GM18499 (cell line): ENCODE measurements around the gene EPS8L1.

Source experiments
- ATAC-seq: cut with Tn5 transposase; IDR thresholded peaks from one replicate; pipeline ENCODE4 v1.9.1; 2021; ENCODE audit warnings: moderate number of reproducible peaks; ENCODE audit not compliant: insufficient read depth, unreplicated experiment

EPS8L1 gene

GRCh38 chr19:55079400-55080038 lies 3.9 kb downstream of the EPS8L1 start:
- ATAC-seq: no peak

GRCh38 chr19:55080121-55080967 lies 4.7 kb downstream of the EPS8L1 start:
- no peak for ATAC-seq

DNA sequence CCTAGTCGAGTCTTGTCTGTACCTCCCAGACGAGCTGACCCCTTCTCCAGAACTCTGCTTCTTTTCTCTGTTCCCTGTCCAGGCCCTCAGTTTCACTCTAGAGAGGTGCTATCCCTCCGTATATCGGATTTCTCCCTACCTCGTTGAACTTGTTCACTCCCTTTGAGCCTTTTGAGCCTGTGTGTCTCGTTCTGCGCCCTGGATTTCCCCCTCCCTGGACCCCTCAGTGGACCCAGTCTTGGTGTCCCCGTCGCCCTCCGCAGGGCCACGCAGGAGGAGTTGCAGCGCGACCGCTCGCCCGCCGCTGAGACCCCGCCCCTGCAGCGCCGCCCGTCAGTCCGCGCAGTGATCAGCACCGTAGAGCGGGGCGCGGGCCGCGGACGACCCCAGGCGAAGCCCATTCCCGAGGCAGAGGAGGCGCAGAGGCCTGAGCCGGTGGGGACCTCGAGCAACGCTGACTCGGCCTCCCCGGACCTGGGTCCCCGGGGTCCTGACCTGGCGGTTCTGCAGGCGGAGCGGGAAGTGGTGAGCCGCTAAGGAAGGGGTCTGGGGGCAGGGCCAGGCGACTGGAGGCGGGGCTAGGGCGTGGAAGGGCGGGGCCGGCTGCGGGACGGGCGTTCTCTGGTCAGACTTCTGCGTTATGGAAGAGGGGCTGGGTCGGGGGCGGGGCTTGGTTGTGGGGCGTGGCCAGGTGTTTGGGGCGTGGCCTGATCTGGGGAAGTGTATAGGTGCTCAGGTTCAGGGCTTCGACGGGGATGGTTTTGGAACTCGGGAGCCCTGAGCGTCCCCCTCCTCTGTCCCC lies 5.5 kb downstream of the EPS8L1 start:
- no peak for ATAC-seq

- ATAC-seq: no peak
Observed at GRCh38 chr19:55081770-55082019, 6.0 kb downstream of the EPS8L1 start.

GRCh38 chr19:55082020-55082851 lies 6.6 kb downstream of the EPS8L1 start:
- no peak for ATAC-seq

- no peak for ATAC-seq
Observed at GRCh38 chr19:55083004-55083850, 7.6 kb downstream of the EPS8L1 start.

GRCh38 chr19:55084416-55084815 lies 8.7 kb downstream of the EPS8L1 start:
- ATAC-seq: no peak

DNA sequence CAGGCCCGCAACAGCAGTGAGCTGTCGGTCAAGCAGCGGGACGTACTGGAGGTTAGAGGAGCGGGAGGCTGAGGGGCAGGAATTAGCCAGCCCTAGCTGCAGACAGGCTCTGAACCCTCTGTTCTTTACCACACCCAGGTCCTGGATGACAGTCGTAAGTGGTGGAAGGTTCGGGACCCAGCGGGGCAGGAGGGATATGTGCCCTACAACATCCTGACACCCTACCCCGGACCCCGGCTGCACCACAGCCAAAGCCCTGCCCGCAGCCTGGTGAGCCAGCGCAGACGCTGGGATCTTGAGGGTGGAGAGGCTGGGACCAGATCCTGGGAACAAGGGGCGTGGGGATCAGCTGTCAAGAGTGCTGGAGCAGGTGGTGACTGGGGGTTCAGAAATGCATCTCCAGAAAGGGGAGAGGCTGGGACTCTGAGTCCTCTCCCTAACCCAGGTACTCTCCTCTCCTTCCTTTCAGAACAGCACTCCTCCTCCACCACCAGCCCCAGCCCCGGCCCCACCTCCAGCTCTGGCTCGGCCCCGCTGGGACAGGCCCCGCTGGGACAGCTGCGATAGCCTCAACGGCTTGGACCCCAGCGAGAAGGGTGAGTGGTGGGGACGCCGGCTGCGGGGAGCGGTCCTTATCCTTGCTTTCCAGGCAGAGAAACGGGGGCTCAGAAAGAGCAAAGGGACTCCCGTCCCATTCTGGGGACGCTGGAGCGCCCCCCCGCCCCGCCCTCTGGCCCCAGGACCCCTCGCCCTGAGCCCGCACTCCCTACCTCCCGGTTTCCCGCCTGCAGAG lies 10.4 kb downstream of the EPS8L1 start:
- no peak for ATAC-seq

GRCh38 chr19:55086730-55087541 lies 11.3 kb downstream of the EPS8L1 start:
- ATAC-seq: no peak

DNA sequence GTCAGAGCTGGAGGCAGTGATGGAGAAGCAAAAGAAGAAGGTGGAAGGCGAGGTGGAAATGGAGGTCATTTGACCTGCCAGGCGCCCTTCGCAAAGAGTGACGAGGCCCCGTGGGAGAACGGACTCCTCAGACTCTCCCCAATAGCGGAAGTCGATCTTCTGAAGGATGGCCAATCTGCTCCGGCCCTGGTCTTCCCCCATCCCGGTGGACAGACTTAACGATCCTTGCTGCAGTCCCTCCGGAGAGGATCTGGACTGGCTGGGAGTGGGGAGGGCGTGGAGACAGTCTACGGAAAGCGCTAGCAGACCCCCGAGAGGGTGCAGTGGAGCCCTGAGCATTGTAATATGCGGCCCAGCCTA lies 11.9 kb downstream of the EPS8L1 start:
- ATAC-seq: no peak

DNA sequence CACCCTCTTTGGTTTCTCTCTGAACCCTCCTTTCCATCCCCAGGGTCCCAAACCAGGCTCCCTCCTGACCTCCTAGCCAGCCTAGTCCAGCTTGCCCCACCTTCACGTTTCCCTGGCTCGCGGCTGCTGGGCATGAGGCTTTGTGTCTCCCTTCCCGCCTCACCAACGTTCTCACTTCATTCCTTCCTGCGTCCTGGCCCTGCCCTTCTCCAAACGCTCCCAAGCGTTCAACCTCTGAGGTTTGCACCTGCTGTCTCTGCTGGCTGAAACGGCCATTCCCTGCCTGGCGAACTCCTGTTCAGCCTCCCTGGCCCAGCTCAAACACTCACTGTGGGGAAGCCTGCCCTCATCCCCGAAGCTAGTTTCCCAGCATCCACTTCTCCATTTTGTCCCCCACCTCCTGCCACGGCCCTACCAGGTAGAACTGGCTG lies 12.4 kb downstream of the EPS8L1 start:
- no peak for ATAC-seq

DNA sequence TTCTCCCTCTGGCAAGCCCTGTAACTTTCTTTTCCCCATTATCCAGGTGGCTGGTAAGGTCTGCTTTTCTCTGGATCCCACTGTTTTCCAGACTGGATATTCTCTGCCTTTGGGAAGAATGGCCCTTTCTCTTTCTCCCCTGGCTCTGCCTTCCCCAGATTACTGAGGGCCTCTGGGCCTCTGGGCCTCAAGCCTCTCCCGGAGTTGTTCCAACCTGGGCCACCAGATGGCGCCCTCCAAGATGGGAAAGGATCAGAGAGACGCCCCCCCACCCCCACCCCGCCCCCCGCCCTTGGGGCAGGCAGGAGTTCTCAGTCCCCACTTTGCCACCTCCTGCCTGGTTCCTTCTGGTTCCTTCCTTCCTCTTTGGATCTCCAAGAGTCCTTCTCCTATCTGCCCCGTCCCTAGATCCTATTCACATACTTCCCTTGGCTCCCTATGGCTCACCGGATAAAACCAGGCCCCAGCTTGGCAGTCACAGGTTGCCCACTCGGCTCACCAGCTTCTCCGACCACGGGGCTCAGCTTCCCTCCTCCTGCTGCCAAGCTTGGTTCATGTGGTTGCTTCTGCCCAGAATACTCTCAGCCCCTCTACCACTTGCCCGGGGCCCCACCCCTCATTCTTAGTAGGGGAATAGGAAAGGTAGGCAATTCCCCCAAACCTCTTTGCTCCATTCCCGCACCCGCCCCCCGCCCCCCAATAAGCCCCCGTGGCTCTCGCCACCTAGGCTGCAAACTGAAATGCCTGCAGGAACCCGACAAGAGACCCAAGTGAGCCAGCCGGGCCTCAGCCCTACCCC lies 13.1 kb downstream of the EPS8L1 start:
- ATAC-seq: no peak

GRCh38 chr19:55089342-55089944 lies 13.8 kb downstream of the EPS8L1 start:
- no peak for ATAC-seq

- no peak for ATAC-seq
Observed at GRCh38 chr19:55090564-55090963, 14.9 kb downstream of the EPS8L1 start.

DNA sequence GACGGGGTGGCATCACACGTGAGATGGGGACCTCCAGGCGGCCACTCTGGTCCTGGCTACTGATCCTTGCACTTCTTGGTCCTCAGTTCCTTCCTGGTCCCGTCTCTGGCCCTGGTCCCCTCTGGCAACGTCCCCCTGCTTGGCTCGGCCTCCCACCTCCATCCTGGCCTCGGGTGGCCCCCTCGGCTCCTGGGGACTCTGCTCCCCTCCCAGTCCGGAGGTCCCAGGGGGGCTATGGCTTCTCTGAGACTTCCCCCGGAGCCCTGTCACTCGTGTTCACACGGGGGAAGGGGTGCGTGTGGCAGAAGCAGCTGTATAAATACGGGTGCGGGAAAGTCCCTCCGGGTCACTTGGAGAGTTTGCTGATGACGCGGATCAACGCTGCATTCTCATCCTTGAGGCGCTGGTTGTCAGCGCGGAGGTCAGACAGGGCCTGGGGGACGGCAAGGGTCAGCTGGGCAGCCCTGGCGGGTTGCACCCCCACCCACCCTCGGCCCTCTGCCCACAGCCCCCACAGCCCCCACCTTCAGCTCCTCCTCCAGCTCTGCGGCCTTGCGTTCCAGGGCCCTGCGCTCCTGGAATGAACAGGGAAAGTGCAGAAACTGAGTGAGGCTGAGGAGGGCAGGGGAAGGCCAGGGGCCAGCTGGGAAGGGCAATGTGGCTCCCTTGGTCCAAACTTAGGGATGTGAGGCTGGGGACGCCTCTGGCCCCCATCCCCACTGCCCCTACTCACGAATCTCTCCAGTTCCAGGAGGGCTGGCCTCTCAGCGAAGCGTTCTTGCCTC lies 15.6 kb downstream of the EPS8L1 start:
- no peak for ATAC-seq

GRCh38 chr19:55091955-55092354 lies 16.3 kb downstream of the EPS8L1 start:
- ATAC-seq: no peak
